ENCODE measurements around the gene DNAJC16.

Gene DNAJC16

DNA sequence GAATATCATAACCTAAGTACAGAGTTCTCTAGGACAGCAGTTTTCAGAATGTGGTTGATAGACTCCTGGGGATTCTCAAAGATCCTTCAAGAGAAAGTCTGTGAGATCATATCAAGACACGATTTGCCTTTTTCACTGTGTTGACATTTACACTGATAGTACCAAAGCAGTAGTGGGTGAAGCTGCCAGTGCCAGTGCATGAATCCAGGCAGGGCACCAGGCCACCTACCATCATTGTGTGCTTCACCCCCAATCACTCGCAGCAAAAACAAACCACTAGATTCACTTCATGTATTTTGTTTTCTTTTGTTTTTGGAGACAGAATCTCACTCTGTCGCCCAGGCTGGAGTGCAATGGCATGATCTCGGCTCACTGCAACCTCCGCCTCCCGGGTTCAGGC, 23.9 kb downstream of the DNAJC16 start:
- no peak for TF ChIP-seq JUND (IDR thresholded peaks at IDR 0.05; ENCODE audit: low read depth)
- DNase-seq (ENCODE audit: low read depth in 1 of 2, low spot score in 1 of 2), result no peak
- in situ Hi-C loops (cut with HindIII; ENCODE audit: low pct_unique_long_range_greater_than_20kb, low sequenced_read_pairs), result no loop called here

DNA sequence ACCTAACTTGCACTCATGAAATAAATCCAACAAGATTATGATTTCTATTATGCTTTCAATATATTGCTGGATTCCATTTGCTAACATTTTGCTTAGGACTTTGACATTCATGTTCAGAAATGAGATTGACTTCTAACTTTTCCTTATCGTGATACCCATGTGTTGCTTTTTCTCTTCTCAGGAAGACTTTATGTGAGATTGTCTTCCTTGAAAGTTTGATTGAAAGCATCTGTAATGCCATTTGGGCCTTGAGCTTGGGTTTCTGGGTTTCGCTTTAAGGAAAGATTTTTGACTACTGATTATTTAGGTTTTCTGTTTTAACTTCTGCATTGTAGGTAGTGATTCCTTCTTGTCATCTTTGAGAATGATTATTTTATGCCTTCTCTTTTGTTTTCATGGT, 30.4 kb downstream of the DNAJC16 start:
- TF ChIP-seq JUND (IDR thresholded peaks at IDR 0.05; ENCODE audit: low read depth), result no peak
- DNase-seq (ENCODE audit: low read depth in 1 of 2, low spot score in 1 of 2), result no peak
- in situ Hi-C loops (cut with HindIII; ENCODE audit: low pct_unique_long_range_greater_than_20kb, low sequenced_read_pairs), result no loop called here

DNA sequence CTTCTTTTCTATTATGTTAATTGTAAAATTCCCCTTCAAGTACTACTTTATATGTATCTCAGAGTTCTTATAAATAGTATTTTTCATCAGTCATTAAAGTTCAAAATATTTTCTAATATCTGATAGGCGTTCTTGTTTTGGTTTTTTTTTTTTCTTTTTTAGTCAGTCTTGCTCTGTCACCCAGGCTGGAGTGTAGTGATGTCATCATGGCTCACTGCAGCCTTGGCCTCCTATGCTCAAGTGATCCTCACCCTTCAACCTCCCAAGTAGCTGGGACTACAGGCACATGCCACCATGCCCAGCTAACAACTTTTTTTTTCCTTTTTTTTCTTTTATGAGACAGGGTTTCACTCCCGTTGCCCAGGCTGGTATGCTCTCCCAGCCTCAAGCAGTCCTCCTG, 30.9 kb downstream of the DNAJC16 start:
- in situ Hi-C loops (cut with HindIII; ENCODE audit: low pct_unique_long_range_greater_than_20kb, low sequenced_read_pairs), result no loop called here
- TF ChIP-seq JUND (IDR thresholded peaks at IDR 0.05; ENCODE audit: low read depth), result no peak
- DNase-seq (ENCODE audit: low read depth in 1 of 2, low spot score in 1 of 2), result no peak

DNA sequence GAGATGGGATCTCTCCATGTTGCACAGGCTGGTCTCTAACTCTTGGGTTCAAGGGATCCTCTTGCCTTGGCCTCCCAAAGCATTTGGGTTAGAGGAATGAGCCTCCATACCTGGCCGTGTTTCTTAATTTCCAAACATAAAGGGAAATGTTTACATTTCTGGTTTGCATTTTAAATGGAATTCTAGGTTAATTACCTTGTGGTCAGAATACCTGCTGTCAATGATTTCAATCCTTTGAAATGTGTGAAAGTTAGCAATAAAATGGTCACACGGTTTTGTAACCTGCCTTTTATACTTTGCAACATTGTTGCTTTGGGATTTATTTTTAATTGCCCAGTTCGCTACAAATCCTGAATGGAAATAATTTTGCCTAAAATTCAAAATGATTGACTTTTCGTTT, 31.9 kb downstream of the DNAJC16 start:
- DNase-seq (ENCODE audit: low read depth in 1 of 2, low spot score in 1 of 2), result peak in 1 of 2 experiments; percentile 61
- in situ Hi-C loops (cut with HindIII; ENCODE audit: low pct_unique_long_range_greater_than_20kb, low sequenced_read_pairs), result no loop called here
- TF ChIP-seq JUND (IDR thresholded peaks at IDR 0.05; ENCODE audit: low read depth), result no peak

DNA sequence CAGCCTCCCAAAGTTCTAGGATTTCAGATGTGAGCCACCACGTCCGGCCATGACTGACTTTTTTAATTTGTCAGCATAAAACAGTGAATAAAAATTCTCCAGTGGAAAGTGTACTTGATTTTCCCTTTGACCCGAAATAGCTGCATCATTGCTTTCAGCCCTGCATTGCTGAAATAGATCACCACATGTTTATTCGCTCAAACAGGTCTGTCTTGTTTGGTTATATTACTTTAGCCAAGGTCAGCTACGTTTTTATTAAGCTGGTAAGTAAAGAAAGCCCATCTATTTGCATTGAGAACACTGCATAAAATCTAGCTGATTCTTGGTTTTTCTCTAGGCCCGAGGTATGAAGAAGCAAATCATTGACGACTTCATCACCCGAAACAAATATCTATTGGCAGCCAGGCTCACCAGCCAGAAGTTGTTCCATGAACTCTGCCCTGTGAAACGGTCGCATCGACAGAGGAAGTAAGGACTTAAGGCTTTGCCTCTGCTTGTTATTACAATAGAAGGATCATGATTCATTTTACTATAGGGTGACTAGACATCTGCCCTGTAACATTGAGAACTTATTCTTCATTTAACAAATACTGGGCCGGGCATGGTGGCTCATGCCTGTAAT, 32.7 kb downstream of the DNAJC16 start:
- in situ Hi-C loops (cut with HindIII; ENCODE audit: low pct_unique_long_range_greater_than_20kb, low sequenced_read_pairs), result no loop called here
- TF ChIP-seq JUND (IDR thresholded peaks at IDR 0.05; ENCODE audit: low read depth), result peak; percentile 35; the same call in 1 of the 2 replicates
- DNase-seq (ENCODE audit: low read depth in 1 of 2, low spot score in 1 of 2), result peak in 1 of 2 experiments; percentile 82

DNA sequence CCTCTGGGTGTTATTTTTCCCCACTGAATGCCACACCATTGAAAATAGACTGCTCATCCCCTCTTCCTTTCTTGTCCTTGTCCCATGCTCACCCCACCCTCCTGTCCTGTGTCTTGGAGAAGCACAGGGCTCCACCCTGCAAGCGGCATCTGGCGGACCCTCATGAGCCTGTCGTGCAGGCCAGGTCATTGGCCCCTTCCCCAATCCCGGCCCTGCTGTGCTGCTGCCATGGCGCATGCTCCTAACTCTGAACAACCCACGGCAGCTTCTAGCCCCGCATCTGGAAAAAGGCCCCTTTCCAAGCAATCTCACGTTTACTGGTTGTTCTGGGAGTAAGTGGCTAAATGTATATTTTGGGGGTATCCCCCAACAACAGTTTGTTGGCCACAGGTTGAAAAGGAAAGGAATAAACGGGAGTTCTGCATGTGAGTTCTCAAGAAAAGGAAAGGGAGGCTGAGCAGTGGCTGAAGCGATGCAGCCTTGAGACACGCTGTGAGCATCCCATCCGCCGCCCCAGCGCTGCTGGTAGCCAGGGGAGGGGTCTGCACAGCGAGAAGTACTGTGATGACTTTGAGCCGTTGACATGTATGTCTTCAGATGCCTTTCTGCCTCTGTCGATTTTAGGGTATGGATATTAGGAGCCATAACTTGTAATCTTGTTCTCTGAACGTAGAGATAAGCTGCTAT, 41.9 kb downstream of the DNAJC16 start:
- in situ Hi-C loops (cut with HindIII; ENCODE audit: low pct_unique_long_range_greater_than_20kb, low sequenced_read_pairs), result no loop called here
- DNase-seq (ENCODE audit: low read depth in 1 of 2, low spot score in 1 of 2), result no peak
- TF ChIP-seq JUND (IDR thresholded peaks at IDR 0.05; ENCODE audit: low read depth), result no peak

DNA sequence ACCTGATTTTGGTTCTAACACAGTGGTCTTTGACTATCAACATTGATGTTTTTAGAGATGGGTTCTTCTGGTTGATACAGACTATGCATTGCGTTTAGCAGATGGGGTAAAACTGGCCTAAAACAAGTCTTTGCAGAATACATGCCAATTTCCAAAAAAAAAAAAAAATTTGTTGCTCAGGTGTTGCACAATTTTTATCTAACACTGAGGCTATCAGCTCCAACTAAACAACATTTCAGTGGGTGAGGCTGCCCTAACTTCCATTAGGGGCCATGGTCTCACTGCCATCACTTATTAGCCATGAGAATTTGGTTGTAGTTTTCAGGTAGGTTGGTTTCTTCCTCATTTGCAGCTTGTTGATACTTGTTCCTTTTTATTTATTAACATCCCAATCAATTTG, 44.2 kb downstream of the DNAJC16 start:
- in situ Hi-C loops (cut with HindIII; ENCODE audit: low pct_unique_long_range_greater_than_20kb, low sequenced_read_pairs), result no loop called here
- DNase-seq (ENCODE audit: low read depth in 1 of 2, low spot score in 1 of 2), result no peak
- no peak for TF ChIP-seq JUND (IDR thresholded peaks at IDR 0.05; ENCODE audit: low read depth)

DNA sequence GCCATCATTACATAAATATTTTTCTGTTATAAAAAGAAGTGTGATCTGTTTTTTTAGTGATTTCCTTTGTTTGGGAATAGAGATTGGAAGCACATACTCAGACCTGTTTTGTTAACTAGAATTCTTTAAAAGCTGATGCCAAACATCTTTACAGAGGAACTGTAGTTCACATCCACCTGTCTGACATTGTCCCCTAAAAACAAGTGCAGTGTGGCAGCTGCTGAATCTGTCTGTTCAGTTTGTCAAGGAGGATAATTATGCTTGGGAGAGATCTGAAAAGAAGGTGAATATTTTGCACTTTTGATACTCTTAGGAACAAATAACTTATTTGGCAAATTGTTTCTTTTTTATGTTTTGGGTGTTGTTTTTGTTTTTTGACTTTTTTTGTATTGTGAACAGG, 44.6 kb downstream of the DNAJC16 start:
- no peak for TF ChIP-seq JUND (IDR thresholded peaks at IDR 0.05; ENCODE audit: low read depth)
- in situ Hi-C loops (cut with HindIII; ENCODE audit: low pct_unique_long_range_greater_than_20kb, low sequenced_read_pairs), result no loop called here
- no peak for DNase-seq (ENCODE audit: low read depth in 1 of 2, low spot score in 1 of 2)

DNA sequence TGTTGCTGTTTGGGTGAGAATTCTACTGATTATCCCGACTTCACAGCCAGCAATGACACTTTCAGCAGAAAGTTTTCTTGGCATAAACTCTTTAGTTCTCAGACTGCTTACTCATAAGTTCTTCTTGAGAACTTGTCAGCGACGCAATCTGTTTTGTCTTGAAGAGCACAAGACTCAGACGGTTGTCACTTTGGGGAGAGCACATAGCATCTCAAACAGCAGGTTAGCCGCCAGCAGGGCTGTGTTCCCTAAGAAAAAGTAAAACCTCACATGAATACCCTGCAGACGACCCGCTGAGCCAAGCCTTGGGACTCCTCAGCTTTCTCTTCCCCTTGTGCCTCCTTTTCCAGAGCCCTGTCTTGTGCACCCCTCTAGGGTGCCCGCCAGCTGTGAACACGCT, 46.8 kb downstream of the DNAJC16 start:
- DNase-seq (ENCODE audit: low read depth in 1 of 2, low spot score in 1 of 2), result no peak
- in situ Hi-C loops (cut with HindIII; ENCODE audit: low pct_unique_long_range_greater_than_20kb, low sequenced_read_pairs), result no loop called here
- no peak for TF ChIP-seq JUND (IDR thresholded peaks at IDR 0.05; ENCODE audit: low read depth)

DNA sequence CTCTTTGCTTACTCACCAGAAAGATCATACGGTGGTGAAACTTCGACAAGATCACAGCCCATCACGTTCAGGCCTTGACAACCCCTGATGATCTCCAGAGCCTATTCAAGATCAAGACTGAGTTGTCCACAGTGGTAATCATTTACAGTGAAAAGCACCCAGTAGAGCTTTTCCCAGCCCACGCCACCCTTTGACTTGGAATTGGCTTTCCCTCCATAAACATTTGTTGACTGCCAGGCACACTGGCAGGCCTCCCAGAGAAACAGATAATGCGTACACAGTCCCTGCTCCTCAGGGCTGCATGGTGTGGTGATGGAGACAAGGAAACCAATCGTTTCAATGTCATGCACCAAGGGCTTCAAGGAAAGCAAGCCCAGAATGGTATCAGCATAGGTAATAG, 48.1 kb downstream of the DNAJC16 start:
- in situ Hi-C loops (cut with HindIII; ENCODE audit: low pct_unique_long_range_greater_than_20kb, low sequenced_read_pairs), result no loop called here
- no peak for DNase-seq (ENCODE audit: low read depth in 1 of 2, low spot score in 1 of 2)
- TF ChIP-seq JUND (IDR thresholded peaks at IDR 0.05; ENCODE audit: low read depth), result no peak

DNA sequence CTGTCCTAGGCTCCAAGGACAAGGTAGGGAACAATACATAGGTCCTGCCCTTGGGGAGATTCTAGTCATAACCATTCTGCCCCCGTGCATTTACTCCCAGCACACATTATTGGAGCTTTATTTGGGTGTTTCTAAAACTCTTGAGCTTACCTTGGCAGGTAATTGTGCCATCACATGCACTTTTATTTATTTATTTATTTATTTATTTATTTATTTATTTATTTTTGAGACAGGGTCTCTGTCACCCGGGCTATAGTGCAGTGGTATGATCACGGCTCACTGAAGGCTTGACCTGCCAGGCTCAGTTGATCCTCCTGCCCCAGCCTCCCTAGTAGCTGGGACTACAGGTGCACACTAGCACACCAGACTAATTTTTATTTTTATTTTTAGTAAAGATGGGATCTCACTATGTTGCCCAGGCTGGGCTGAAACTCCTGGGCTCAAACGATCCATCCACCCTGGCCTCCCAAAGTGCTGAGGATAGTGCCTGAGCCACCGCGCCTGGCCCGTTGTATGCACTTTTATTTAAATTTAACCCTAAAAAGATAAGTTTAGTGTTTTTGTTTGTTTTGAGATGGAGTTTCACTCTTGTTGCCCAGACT, 49.0 kb downstream of the DNAJC16 start:
- in situ Hi-C loops (cut with HindIII; ENCODE audit: low pct_unique_long_range_greater_than_20kb, low sequenced_read_pairs), result no loop called here
- no peak for TF ChIP-seq JUND (IDR thresholded peaks at IDR 0.05; ENCODE audit: low read depth)
- DNase-seq (ENCODE audit: low read depth in 1 of 2, low spot score in 1 of 2), result no peak

DNA sequence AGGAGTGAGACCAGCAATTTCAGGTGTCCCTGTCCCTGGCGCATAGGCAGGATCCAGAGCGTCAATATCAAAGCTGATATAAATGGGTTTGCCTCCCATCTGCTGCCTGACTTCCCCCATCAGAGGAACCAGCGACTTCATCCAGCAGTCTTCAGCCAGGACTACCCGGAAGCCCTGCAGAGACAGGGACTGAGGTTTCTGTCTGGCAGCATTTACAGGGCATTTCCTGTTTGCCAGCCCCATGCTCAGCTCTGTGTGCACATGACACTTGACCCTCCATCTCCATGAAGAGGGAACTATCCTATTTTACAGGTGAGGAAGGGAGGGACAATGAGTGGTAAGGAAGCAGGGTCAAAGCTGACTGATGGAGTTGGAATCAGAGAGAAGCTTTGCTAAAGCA, 51.0 kb downstream of the DNAJC16 start:
- in situ Hi-C loops (cut with HindIII; ENCODE audit: low pct_unique_long_range_greater_than_20kb, low sequenced_read_pairs), result no loop called here
- DNase-seq (ENCODE audit: low read depth in 1 of 2, low spot score in 1 of 2), result no peak
- no peak for TF ChIP-seq JUND (IDR thresholded peaks at IDR 0.05; ENCODE audit: low read depth)

DNA sequence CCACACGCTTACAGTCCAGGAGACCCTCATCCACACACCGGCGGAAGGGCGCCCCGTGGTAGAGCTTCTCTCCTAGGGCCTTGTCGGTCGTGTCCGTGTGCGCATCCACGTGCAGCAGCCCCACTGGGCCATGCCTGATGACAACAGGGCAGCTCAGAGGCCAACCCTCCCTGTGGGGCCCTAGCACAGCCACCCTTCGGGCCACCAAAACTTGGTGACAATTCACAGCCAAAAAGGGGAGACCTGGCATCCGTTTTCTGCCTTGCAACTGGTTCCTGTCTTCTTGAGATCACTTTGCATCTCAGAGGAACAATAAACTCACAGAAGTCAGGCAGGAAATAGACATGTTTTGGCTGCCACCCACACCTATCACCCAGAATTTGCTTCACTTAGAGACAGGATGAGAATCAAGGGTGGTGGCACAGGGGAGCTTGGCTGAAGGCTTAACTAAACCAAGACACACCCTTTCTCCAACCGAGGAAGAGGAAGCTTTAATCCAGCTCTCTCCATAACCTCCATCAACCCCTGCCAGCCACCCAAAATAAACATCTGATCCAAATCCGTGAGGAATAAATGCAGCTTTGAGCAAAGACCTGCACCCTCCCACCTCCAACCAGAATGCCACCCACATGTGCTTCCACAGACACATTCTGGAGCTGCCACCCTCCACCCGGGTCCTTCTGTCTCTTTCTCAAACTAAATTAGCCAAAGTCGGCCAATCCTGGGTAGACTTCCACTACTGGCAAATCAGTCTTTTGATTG, 52.5 kb downstream of the DNAJC16 start:
- DNase-seq (ENCODE audit: low read depth in 1 of 2, low spot score in 1 of 2), result no peak
- in situ Hi-C loops (cut with HindIII; ENCODE audit: low pct_unique_long_range_greater_than_20kb, low sequenced_read_pairs), result no loop called here
- TF ChIP-seq JUND (IDR thresholded peaks at IDR 0.05; ENCODE audit: low read depth), result no peak

All from T47D (cell line).